TTC549 (cell line): ENCODE data around the gene NDEL1.

Experiments
- FAIRE-seq: peaks from 2 replicates; lab custom pipeline; 2012; peaks lifted over from hg19 to GRCh38; lab: Jason Lieb, UNC

The NDEL1 gene

DNA sequence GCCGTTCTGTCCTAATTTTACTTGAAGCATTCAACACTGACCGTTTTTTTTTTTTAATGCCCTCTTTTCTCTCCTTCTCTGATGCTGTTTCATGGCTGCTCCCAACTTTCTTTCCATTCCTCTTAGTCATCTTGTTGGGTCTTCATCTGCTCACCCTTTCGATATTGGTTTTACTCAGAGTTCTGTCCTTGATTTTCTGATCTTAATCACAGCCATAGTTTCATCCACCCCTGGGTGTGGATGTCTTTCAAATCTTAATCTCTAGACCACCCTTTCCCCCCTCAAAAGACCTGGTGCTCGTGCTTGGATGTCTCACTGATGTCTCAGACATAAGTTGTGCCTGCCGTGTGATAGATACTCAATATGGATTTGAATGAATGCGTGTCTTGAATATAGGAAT is 22.4 kb downstream of the NDEL1 start:
- FAIRE-seq = no peak

DNA sequence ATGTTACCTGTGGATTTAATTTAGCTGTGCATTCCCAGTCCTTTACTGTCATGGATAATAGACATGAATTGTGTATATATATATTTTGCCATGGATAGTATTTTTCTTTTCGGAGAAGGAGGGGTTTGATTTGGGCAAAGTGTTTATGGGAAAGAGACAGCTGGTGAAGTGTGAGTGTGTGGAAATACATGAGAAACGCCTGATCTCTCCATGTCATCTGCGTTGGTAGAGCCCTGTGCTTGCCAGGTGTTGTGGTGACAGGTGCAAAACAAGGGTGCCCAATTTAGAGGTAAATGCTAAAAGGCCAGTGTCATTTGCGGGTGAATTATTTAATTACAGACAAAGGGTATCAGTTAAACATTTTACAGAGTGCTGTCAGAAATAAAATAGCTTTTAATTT is 23.4 kb downstream of the NDEL1 start:
- no peak for FAIRE-seq

DNA sequence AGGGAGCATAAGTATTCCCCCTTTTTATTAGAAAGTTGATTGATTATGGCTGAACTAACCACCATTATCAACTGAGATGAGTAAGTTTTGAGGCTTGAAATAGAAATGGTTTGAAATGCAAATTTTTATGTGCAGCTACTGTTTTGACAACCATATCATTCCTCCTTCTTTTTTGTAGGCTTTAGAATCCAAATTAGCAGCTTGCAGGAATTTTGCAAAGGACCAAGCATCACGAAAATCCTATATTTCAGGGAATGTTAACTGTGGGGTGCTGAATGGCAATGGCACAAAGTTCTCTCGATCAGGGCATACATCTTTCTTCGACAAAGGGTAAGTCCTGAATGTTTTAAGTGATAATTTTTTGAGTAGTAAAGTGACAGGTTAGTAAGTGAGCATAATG is 24.1 kb downstream of the NDEL1 start:
- no peak for FAIRE-seq

DNA sequence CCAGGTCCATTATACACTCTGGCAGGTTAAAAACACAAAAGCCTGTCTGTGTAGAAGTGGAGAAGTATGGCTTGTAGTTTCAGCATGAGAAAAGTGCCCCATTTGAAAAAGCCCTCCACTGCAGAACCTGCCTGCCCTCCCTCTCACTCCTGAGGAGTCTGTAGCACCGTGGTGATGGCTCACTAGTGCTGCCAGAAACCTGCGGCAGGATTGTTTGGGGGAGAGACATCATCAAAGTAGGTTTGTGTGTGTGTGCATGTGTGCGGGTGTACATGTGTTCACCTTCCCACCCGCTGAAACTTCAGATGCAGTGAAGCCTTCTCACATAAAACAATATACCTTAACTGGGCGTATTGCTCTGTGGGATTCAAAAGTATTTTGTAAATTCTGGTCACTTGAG is 26.9 kb downstream of the NDEL1 start:
- FAIRE-seq = no peak

DNA sequence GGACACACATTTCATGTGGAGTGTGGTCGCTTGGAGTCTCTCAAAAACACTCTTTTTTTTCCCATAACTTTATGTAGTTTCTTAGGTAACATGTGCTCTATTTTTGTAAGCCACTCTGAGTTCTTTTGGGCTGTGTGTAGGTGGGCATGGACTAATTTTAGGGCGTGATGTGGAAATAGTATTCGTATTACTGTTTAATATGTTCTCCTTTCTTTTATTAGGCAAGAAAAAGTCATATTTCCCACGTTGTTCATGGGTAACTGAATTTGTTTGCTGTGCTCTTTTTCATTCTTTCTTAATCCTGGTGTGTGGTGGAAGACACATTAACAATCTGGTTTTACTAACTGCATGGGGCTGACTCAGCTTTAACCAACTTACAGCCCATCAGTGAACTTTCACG is 27.4 kb downstream of the NDEL1 start:
- no peak for FAIRE-seq

DNA sequence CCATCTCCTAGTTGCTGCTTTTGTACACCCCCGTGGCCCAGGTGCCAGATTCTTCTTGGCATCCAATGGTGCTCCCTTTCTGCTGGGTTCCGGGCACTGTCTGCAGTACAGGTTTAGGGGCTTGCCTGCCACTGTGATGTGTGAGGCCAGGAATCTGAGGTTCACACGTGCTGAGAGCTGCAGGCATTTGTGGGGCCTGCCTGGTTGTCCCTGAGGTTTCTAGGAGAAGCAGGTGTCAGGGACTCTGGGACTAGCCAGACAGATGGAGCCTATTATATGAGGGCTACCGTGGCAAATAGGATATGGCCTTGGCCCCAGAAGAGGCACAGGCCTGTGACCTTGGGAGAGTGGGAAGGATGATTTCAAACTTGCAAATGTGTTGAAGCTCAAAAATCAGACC is 29.3 kb downstream of the NDEL1 start:
- no peak for FAIRE-seq

DNA sequence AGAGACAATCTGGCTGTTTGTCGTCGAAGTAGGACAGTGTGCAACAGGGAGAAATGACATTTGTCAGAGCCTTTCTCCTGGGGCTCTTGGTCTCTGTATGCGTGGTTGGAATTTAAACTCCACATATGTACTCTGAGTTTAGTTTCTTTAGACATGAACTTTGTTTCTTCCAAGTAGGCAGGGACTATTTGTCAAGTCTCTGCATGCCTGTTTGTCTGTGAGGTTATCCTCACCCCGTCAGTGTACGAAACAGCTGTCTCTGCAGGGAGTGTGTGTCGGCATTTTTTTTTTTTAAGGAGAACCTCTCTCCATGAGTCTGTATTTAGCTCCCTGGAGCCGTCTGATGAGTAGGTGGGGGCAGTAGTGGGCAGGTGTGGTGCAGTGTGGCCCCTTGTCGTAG is 29.7 kb downstream of the NDEL1 start:
- no peak for FAIRE-seq

DNA sequence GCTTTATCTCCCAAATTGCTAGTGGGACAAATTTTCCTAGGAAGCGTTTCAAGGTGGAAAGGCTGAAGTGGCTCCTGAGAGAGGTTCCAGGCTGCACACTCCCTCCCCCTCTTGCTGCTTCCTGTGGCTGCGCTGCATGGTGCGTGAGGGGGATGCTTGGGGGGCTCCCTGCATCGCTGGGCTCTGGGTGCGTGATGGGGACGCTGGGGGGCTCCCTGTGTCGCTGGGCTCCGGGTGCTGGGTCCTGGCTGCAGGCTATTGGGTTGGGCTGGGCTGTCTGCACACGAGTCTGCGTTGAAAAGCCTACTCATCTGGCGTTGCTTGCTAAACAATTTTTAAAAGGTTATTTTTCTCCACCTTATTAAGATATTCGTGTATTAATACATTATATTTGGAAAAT is 30.1 kb downstream of the NDEL1 start:
- FAIRE-seq = no peak

DNA sequence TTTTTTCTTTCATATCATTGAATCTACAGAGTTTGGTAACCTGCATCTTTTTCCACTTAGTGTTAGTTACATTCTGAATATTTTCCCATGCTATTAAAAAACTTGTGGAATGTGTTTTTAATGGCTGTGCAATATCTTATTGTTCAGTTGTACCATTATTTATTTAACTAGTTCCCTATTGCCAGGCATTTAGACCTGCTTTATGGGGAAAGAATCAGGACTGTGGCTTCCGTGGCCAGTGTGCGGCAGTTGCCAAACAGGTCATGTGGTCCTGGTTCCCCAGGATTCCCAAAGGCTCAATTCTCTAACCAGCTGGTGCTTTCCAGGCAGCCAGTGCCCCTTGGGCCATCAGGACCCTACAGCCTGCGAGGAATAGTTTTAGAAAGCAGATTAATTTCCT is 30.8 kb downstream of the NDEL1 start:
- no peak for FAIRE-seq

DNA sequence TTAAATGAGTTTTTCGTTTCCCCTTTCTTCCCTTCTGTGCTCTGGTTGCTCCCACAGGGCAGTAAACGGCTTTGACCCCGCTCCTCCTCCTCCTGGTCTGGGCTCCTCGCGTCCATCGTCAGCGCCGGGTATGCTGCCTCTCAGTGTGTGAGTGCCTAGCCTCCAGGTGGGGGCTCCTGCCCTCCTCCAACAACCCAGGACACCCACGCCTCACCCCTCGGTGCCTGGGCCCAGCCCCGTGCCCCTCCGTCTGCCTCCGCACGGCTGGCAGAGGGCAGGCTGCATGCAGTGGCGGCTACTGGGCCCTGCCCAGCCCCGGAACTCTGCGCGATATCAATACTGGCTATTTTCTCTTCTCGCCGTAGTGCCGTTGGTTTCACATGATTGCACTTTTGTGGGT is 31.2 kb downstream of the NDEL1 start:
- no peak for FAIRE-seq

DNA sequence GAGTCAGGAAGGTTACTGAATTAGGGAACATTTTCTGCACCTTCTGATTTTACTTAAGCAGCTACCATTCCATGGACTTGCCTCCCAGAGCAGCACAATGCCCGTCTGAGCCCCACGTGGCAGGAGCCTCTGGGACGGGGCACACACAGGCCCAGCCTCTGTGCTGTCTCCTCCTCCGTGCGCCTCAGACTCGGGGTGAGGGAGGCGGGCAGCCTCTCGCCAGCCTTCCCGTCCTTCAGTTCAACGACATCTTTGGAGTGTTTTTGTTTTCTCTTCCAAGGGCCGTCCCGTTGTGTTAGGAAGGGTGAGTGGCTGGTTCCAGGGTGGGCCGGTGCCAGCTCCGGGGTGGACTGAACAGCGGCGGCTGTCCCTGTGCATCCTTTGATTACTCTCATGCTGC is 31.8 kb downstream of the NDEL1 start:
- FAIRE-seq = no peak

DNA sequence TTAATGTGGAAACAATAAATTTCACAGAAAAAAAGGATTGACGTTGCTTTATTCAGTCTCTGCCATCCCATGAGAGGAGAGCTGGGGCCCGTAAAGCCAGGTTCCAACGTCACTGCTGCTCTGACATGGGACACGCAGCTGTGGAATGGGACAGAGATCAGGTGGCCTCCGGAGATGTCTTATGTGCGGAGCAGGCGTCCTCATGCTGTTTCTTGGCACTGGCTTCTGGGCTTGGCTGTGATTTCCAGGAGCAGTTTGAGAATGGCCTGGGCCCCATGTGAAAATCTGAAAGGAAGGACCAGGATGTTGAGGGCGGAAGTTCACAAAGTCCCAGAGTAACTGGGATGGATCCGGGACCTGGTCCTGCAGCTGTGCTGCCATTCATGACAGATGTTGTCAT is 32.4 kb downstream of the NDEL1 start:
- FAIRE-seq = no peak

DNA sequence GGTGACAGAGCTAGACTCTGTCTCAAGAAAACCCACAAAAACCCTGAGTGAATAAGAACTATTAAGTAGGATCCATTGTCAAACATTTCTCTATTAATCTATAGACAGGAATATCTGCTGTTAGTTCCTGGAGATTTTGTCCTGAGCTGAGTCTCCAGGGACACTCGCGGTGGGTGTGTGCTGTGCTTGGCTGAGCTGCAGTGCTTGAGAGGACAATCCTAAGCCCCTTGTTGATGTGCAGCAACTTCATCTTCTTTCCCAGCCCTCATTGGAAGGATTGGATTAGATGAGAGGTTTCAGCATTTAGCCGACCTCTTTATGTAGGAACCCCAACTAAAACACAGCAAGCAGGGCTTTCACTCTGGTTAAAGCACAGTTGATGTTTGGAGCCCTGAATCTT is 33.3 kb downstream of the NDEL1 start:
- no peak for FAIRE-seq

DNA sequence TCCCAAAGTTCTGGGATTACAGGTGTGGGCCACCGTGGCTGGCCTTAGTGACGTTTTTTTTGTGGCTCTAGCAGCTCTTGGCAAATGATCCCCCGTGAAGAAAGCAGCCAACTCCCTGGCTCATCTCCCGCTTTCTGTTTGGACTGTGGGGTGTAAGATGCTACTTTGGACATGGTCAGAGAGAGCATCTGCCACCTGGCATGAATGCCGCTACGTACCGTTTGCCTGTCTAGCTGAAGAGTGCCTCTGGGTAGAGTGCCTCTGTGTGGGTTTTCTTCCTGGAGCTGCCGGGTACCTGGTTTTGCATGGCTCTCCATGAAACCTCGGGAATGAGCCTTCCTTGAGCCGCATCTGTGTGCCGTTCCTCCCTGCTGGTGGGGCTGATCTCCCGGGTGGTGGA is 34.3 kb downstream of the NDEL1 start:
- no peak for FAIRE-seq

DNA sequence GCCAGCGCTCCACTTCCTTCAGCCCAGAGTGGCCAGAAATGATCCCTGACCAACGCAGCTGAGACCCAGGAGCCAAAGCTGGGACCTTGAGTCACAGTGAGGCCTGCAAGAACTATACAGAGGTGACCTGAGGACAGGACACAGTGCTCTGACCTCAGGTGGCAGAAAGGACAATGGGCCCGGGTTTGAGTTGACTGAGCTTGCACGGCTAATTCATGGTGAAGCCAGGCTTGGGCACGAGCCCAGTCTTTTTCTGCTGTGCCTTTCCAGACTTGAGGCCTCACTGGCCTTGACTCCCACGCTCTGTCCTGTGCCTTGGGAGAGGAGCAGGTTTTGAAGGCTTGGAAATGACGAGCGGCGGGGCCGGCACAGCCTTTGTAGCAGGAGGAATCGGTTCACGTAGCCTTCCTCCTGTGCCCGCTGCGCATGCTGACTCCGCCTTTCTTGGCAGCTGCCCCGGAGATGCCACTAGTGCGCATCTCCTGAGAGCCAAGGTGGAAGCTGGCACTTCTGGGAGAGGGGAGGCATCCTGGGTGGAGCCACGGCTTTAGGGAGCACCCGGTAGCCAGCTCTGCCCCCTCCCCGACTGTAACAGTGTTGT is 34.9 kb downstream of the NDEL1 start:
- FAIRE-seq = no peak

DNA sequence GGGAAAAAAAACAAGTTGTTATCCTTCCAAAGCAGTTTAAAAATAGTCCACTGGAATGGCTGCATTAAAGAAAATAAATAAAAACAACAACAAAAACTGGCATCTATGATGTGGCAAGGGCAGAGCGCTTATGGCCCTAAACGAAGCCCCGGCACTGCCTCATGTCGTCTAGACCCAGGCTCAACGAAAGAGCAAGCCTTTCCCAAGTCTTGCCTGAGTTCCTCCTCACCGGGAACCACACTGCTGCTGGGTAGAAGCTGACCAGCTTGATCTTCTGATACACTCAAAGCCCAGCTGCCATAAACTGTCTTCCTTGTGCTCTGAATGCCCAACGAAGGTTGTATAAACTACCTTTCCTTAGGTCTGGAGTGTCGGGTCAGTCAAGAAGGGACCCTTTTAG is 37.0 kb downstream of the NDEL1 start:
- no peak for FAIRE-seq

DNA sequence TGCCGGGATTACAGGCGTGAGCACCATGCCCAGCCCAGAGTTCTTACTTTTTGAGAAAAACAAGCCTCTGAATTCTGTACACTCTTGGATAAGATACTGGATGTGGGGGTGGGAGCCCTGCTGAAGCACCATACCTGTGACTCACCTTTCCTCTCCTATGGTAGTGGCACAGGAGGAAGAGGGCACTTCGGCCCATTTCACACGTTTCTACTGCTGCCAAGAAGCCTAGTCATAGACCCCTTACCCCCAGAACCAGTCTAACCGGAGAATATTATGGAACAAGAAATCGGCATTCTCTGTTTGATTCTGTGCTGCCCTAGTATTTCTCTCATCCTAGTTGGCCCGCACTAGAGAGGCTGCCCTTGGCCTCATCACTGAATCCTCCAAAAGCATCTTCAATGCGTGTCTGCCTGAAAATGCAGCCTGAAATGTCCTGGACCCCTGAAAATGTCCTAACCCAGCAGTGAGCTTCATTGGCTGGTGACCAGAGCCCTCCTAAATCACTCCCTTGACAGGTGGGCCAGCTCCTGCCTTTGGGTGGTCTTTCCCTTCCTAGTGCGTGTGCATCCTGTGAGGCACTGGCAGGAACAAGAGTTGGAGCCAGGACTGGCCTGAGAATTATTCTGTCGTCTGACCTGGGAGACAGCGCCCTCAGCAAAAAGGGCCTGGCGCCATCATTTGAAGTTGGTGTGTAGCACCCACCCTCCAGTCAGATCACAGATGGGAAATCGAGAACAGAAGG is 37.9 kb downstream of the NDEL1 start:
- FAIRE-seq = no peak

DNA sequence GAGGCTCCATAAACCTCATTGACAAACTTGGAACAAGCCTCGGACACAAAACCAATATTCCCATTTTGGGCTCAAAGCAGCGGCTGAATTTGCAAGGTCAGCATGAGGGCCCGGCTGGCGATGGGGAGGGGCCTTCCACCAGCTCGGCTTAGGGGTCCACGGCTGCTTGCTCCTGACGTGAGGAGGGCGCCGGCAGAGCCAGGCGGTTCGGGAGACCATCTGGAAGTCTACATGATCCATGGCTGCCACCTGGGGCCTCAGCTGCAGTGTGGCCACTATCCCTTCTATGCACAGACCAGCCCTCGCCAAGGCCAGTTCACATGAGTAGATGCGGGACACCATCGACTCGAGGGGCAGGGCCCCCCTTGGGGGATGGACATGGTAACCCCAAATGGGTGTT is 39.1 kb downstream of the NDEL1 start:
- no peak for FAIRE-seq

DNA sequence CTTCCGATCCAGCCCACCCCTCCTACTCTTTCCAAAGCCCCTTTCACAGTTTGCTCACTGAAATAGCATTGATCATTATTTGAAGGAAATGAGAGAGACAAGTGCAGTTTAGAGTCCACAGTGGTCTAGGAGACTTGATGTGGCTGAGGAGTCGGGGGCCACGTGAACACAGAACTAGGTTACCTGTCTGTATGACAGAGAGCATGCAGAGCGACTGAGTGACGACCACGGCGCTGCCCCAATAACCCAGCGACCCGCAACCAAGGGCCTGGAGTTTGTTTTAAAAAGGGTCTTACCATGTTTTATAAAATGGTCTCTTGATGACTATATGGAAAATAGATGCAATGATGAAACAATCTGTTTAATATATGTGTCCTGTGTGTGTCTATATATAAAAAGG is 39.5 kb downstream of the NDEL1 start:
- no peak for FAIRE-seq

DNA sequence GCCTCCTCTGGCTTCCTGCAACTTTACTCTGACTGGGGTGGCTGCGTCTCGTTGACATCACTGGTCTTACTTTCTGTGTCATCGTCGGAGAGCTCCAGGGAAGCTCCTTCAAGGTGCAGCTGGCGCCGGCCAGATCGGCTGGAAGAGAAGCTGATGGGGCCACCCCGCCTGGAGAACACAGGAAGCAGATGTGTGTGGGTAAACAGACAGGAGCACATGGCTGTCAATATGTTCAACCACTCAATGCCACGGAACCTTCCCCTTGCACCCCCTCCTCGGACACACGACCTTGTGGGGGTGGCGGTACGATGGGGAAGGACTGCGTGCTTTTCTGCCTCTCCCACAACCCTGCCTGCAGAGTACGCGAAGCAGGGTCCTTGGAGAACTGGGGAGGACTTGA is 40.1 kb downstream of the NDEL1 start:
- no peak for FAIRE-seq

DNA sequence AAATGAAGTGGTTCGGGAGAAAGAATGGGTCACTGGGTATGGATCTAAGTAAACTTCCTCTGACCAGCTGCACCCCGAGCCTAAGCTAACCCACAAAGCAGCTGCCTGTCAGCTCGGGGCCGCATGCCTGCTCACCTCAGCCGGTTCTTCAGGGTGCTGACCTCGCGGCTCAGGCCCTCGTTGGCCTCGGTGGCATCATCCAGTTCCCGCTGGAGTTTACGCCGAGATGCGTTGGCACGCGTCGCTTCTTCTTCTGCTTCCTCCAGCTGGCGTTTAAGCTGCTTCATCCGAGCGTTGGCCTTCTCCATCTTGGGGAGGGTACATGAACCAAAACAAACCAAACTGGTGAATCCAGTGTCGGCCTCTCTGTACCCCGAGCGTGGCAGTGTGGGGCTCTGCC is 41.1 kb downstream of the NDEL1 start:
- FAIRE-seq = no peak

DNA sequence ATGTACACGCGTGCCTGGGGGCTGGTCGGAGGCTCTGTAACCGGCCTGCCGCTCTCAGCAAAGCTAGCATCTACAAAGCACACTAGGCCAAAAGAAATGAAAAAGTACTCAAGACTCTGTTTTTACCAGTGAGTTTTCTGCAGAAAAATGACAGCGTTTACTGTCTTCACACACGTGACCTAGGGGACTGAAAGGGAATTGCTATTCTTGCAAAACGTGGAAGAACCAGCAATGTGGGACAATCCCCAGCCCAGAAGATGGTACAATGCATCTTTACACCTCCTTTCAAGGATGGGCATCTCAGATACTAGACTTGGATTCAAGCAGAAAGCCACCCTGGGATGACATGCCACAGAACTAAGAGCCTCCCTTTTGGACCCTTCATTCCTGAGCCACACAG is 41.5 kb downstream of the NDEL1 start:
- FAIRE-seq = no peak

DNA sequence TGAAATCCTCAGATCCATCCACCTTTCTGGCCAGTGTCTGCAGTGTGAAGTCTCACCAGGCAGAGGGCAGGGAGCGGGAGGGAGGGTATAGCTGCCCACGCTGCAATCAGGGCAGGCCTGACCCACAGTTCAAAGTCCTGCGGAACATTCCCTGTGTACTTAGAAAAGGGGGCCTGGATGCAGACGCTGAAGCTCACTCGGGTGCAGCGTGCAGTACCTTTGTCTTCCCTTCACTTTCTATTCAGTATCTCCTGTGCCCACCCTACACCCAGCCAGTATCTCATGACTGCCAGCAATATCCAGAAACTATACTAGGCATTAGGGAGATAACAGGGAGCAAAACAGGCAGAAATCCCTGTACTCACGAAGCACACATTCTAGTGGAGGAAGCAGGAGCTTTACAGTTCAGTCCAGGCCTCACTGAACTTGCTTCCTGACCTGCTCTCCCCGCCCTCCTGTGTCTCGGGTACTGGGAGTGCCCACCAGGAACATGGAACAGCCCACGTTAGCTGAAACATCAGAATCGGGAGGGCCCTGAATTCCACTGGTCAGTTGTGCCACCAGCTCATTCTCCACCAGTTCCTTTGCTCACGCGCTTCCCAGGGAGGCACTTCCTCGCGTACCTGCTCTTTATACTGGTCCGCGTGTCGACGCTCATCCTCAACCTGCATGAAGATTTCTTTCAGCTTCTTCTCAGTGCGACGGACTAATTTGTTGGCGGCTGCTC is 42.2 kb downstream of the NDEL1 start:
- no peak for FAIRE-seq

DNA sequence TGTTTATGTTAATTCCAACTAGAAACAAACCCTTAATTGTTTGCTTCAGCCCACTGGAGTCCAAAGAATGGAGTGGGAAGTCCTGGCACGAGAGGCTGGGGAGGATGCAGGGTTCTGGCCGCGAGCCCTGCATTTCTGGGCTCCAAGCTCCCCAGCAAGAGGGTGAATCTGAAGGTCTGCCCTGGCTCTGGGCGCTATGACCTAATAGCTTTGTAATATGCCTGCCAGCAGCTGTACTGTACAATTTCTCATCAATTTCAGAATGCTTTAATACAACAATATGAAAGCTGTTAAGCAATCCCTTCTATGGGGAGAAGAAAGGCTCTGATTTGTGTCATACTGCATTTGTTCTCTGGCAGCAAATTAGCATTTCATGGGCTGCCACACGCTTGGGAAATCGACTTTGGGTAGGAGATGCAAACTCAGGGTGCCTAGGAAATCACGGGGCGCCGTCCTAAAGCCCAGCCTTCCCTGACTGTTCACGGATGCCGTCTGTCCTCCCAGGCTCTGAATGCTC is 43.8 kb downstream of the NDEL1 start:
- FAIRE-seq = no peak
